Memory B cell (primary cell): ENCODE measurements around the gene ATP10A.
"Not testable (repeated sequence)": the region's sequence is repeated elsewhere in the genome, so short reads cannot be mapped to it uniquely, and the experiment has no call there.

Source experiments
- ATAC-seq: fragments of 150-1000 bp; cut with Tn5 transposase; 2 replicates; pipeline ENCODE4 v1.10.0; 2021; ENCODE audit warnings: low read depth, mild to moderate bottlenecking, moderate library complexity
- DNase-seq, 2 donors: peaks; one replicate each; pipeline ENCODE4 v3.0.0; 2022; ENCODE audit warnings: low spot score in 2 of 2
- H3K27ac Mint-ChIP-seq: one replicate; pipeline ENCODE4 v1.8.0; 2022; ENCODE audit warnings: mild to moderate bottlenecking, moderate library complexity, mixed read lengths
- H3K27me3 Mint-ChIP-seq: one replicate; pipeline ENCODE4 v1.8.0; 2022; ENCODE audit warnings: mixed read lengths
- H3K36me3 Mint-ChIP-seq: one replicate; pipeline ENCODE4 v1.8.0; 2022; ENCODE audit warnings: mild to moderate bottlenecking, mixed read lengths
- H3K4me1 Mint-ChIP-seq: one replicate; pipeline ENCODE4 v1.8.0; 2022; ENCODE audit warnings: mixed read lengths
- H3K4me3 Mint-ChIP-seq: one replicate; pipeline ENCODE4 v1.8.0; 2022; ENCODE audit warnings: mild to moderate bottlenecking, moderate library complexity, mixed read lengths
- H3K9me3 Mint-ChIP-seq: one replicate; pipeline ENCODE4 v1.8.0; 2022; ENCODE audit warnings: mixed read lengths

The ATP10A gene

GRCh38 chr15:25894371-25894902 lies 31.3 kb upstream of the ATP10A start:
- H3K4me3 Mint-ChIP-seq = no peak overlapping the region
- H3K36me3 Mint-ChIP-seq = no peaks in the 10 kb centered on the region
- ATAC-seq = no peak

DNA sequence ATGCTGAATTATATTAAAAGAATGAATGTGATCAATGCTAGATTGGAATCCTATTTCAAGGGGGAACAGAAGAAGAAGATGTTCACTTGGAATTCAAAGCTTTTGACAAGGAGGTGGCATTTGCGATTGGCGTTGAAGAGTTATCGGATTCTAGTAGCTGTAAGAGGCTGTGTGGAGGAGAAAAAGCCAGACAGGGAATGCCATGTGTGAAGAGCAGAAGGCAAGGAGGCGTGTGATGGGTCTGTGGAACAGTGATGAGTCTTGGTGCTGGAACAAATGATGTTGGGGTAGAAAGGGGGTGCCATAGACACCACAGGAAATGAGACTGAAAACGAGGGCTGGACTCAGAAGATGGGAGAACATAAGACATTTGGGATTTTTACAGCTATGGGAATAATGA lies 30.5 kb upstream of the ATP10A start:
- H3K4me1 Mint-ChIP-seq = no peaks in the 10 kb centered on the region
- H3K4me3 Mint-ChIP-seq = no peak overlapping the region
- H3K27me3 Mint-ChIP-seq = peaks cover 5% of the 10 kb centered on the region
- no peak for ATAC-seq
- no peak overlapping the region for H3K27ac Mint-ChIP-seq
- no peak for DNase-seq
- H3K36me3 Mint-ChIP-seq = no peaks in the 10 kb centered on the region
- peaks cover 3% of the 10 kb centered on the region for H3K9me3 Mint-ChIP-seq

More at GRCh38 chr15:25894371-25894902, 31.3 kb upstream of the ATP10A start:
- peaks cover 5% of the 10 kb centered on the region for H3K27me3 Mint-ChIP-seq
- H3K4me1 Mint-ChIP-seq = no peaks in the 10 kb centered on the region
- H3K27ac Mint-ChIP-seq = no peak overlapping the region
- peaks cover 3% of the 10 kb centered on the region for H3K9me3 Mint-ChIP-seq
- DNase-seq = no peak

GRCh38 chr15:25892126-25892525 lies 29.0 kb upstream of the ATP10A start:
- Mint-ChIP-seq H3K27me3 (peaks cover 6% of the 10 kb centered on the region), H3K27ac (no peak overlapping the region), H3K4me3 (no peak overlapping the region), H3K9me3 (peaks cover 3% of the 10 kb centered on the region), H3K36me3 (no peaks in the 10 kb centered on the region), H3K4me1 (no peaks in the 10 kb centered on the region)
- DNase-seq (no peak), ATAC-seq (no peak)

- H3K4me1 Mint-ChIP-seq = no peaks in the 10 kb centered on the region
- H3K27ac Mint-ChIP-seq = no peak overlapping the region
- H3K4me3 Mint-ChIP-seq = no peak overlapping the region
- peaks cover 7% of the 10 kb centered on the region for H3K27me3 Mint-ChIP-seq
- no peak for ATAC-seq
- H3K36me3 Mint-ChIP-seq = no peaks in the 10 kb centered on the region
- DNase-seq = no peak
- peaks cover 3% of the 10 kb centered on the region for H3K9me3 Mint-ChIP-seq
Observed at GRCh38 chr15:25891081-25891480, 28.0 kb upstream of the ATP10A start.

DNA sequence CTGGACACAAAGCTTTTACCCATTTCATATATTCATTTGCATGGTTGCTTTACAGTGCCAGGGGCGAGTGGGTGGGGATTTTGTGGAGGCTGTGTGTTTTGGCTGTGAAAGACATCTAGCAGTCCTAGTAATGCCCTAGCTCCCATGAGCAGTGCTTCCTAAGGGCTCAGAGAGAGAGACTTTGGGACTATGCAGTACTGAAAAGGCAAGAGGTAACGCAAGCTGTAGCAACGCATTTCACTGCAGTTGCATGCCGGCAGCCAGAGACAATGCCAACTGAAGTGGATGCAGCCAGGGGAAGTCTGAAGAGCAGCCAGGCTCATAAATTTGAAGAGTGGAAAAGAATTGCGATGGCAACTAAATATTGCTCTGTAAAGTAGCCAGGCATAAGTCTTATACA lies 27.4 kb upstream of the ATP10A start:
- H3K36me3 Mint-ChIP-seq = no peaks in the 10 kb centered on the region
- no peak overlapping the region for H3K4me3 Mint-ChIP-seq
- DNase-seq (no peak), ATAC-seq (no peak)
- H3K27ac Mint-ChIP-seq = no peak overlapping the region
- no peaks in the 10 kb centered on the region for H3K4me1 Mint-ChIP-seq
- H3K27me3 Mint-ChIP-seq = peaks cover 9% of the 10 kb centered on the region
- peaks cover 3% of the 10 kb centered on the region for H3K9me3 Mint-ChIP-seq

DNA sequence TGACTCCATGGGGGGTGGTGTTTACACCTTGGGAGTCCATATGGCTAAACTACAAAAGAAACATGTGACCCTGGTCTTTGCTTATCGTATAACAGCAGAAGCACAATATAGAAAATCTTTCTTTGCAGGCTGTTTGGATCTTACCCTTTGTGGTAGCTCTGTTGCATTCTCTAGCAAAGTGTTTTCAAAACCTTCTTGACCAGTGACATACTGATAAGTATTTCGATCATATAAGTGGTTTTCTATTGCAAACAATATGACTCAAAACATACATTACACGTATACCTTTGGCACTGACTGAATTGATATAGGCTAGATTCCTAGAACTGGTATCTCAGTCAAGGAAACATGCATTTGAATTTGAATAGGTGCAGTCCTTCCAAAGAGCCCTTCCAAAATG lies 24.7 kb upstream of the ATP10A start:
- H3K4me1 Mint-ChIP-seq = no peaks in the 10 kb centered on the region
- H3K9me3 Mint-ChIP-seq = no peaks in the 10 kb centered on the region
- ATAC-seq (no peak), DNase-seq (no peak)
- H3K36me3 Mint-ChIP-seq = no peaks in the 10 kb centered on the region
- H3K27ac Mint-ChIP-seq = no peak overlapping the region
- peaks cover 6% of the 10 kb centered on the region for H3K27me3 Mint-ChIP-seq
- H3K4me3 Mint-ChIP-seq = no peak overlapping the region

- no peak for ATAC-seq
- peaks cover 6% of the 10 kb centered on the region for H3K27me3 Mint-ChIP-seq
- no peaks in the 10 kb centered on the region for H3K4me1 Mint-ChIP-seq
- no peak overlapping the region for H3K27ac Mint-ChIP-seq
- no peak for DNase-seq
- H3K36me3 Mint-ChIP-seq = no peaks in the 10 kb centered on the region
- H3K4me3 Mint-ChIP-seq = no peak overlapping the region
- no peaks in the 10 kb centered on the region for H3K9me3 Mint-ChIP-seq
Observed at GRCh38 chr15:25886498-25887140, 23.5 kb upstream of the ATP10A start.

- ATAC-seq = no peak
- no peaks in the 10 kb centered on the region for H3K4me1 Mint-ChIP-seq
- peaks cover 4% of the 10 kb centered on the region for H3K27me3 Mint-ChIP-seq
- H3K27ac Mint-ChIP-seq = no peak overlapping the region
- no peaks in the 10 kb centered on the region for H3K36me3 Mint-ChIP-seq
- DNase-seq = no peak
- H3K9me3 Mint-ChIP-seq = no peaks in the 10 kb centered on the region
- H3K4me3 Mint-ChIP-seq = no peak overlapping the region
Observed at GRCh38 chr15:25884370-25884769, 21.2 kb upstream of the ATP10A start.

DNA sequence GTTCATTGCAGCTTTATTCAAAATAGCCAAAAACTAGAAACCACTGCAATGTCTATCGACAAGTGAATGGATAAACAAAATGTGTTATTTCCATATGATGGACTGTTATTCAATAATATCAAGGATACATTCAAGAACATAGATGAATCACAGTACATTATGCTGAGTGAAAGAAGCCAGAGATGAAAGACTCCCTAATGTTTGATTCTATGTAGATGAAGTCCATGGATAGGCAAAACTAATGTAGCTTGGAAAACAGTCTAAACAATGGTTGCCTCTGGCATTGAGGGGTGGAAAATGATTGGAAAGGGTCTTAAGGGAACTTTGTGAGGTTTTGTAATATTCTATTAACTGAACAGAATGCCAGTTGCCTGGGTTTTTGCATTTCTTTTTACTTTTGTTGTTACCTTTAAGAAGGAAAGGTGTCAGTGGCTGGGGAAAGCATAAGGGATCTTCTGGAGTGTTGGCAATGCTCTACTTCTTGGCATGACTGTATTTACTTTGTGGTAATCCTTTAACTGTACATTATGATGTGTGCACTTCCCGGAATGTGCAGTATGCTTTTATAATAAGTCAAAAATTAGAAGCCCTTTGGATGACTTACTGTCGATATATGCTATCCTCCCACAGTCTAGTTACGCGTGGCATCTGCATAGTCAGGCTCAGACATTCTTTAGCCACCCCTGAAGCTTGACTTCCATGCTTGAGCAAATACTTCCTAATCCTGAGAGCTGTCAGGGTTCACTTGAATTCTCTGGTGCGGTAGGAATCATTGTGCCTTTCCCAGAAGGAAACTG lies 20.5 kb upstream of the ATP10A start:
- ATAC-seq (no peak), DNase-seq (no peak)
- H3K27me3 Mint-ChIP-seq = peaks cover 4% of the 10 kb centered on the region
- H3K27ac Mint-ChIP-seq = no peak overlapping the region
- H3K9me3 Mint-ChIP-seq = no peaks in the 10 kb centered on the region
- no peaks in the 10 kb centered on the region for H3K4me1 Mint-ChIP-seq
- no peak overlapping the region for H3K4me3 Mint-ChIP-seq
- H3K36me3 Mint-ChIP-seq = no peaks in the 10 kb centered on the region

- no peak for ATAC-seq
- H3K9me3 Mint-ChIP-seq = no peaks in the 10 kb centered on the region
- H3K36me3 Mint-ChIP-seq = no peaks in the 10 kb centered on the region
- no peak for DNase-seq
- H3K27ac Mint-ChIP-seq = no peak overlapping the region
- H3K27me3 Mint-ChIP-seq = peaks cover 4% of the 10 kb centered on the region
- H3K4me1 Mint-ChIP-seq = no peaks in the 10 kb centered on the region
- no peak overlapping the region for H3K4me3 Mint-ChIP-seq
Observed at GRCh38 chr15:25882466-25882865, 19.3 kb upstream of the ATP10A start.

DNA sequence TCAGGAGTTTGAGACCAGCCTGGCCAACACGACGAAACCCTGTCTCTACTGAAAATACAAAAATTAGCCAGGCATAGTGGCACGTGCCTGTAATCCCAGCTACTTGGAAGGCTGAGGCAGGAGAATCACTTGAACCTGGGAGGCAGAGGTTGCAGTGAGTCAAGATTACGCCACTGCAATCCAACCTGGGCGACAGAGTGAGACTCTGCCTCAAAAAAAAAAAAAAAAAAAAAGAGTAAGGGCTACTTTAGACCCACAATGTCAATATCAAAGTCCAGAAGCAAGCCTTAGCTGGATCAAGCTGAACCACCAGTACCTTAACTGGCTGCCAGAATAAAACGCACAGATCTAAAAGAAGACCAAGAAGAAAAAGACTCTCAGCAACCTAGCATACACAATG lies 17.8 kb upstream of the ATP10A start:
- H3K27me3 Mint-ChIP-seq, ATAC-seq, H3K4me3 Mint-ChIP-seq, H3K36me3 Mint-ChIP-seq, H3K4me1 Mint-ChIP-seq, DNase-seq, H3K9me3 Mint-ChIP-seq, H3K27ac Mint-ChIP-seq: not testable (repeated sequence)

GRCh38 chr15:25880411-25880810 lies 17.3 kb upstream of the ATP10A start:
- DNase-seq (no peak), ATAC-seq (no peak)
- Mint-ChIP-seq H3K27me3 (peaks cover 3% of the 10 kb centered on the region), H3K9me3 (no peaks in the 10 kb centered on the region), H3K36me3 (no peaks in the 10 kb centered on the region), H3K4me3 (no peak overlapping the region), H3K27ac (no peak overlapping the region), H3K4me1 (peaks cover 2% of the 10 kb centered on the region)

DNA sequence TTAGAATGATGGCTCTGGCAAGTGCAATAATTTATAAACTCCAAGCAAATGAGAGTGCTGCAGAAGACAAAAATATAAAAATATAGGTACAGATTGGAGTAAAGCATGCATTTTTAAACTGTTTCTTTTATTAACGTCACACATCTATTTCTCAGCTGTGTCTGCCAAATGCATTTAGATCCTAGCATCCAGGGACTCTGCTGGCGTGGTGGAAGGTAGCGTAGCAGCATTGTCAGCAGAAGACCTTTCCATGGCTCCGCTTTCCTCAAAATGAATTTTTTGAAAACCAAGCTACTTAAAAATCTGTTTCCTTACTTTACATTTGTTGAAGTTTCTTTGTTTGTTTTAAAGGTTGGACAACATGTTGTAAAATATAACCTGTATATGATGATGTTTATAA lies 16.3 kb upstream of the ATP10A start:
- Mint-ChIP-seq H3K36me3 (no peaks in the 10 kb centered on the region), H3K4me1 (peaks cover 2% of the 10 kb centered on the region), H3K27ac (no peak overlapping the region), H3K9me3 (no peaks in the 10 kb centered on the region), H3K27me3 (peaks cover 3% of the 10 kb centered on the region), H3K4me3 (no peak overlapping the region)
- DNase-seq (no peak), ATAC-seq (no peak)

GRCh38 chr15:25877681-25878080 lies 14.6 kb upstream of the ATP10A start:
- Mint-ChIP-seq H3K27ac (no peak overlapping the region), H3K27me3 (peaks cover 3% of the 10 kb centered on the region), H3K4me3 (no peak overlapping the region), H3K36me3 (no peaks in the 10 kb centered on the region), H3K4me1 (peaks cover 2% of the 10 kb centered on the region), H3K9me3 (no peaks in the 10 kb centered on the region)
- ATAC-seq (no peak), DNase-seq (no peak)
